ENCODE data around the gene RASGRF1. TPM values are rescaled to one million over a fixed set of nuclear protein-coding genes. Genes with fewer than 3 reads are reported as not detected.

RASGRF1 gene
- total and polyA plus RNA-seq, 2 donors (not counting 1 experiment from before 2014, with no cell fraction given): 1.0 to 9.4 TPM

- WGBS (ENCODE audit: insufficient coverage): no CpG with 5 or more reads among the region's 6 CpGs
- intact Hi-C loops (cut with micrococcal nuclease): no loop called here
- Histone ChIP-seq H3K36me3 (replicated peaks in 1 of 2; ENCODE audit: control extremely low read depth in 1 of 2, control insufficient read depth in 1 of 2, extremely low read depth in 1 of 2, insufficient read depth in 2 of 2, low read length in 1 of 2) (no peaks in the 10 kb centered on the region), H3K79me2 (ENCODE audit: control insufficient read depth, insufficient read depth, low read length) (no peaks in the 10 kb centered on the region), H3K4me2 (replicated peaks; ENCODE audit: low read depth, low read length, poor library complexity, severe bottlenecking) (no peak overlapping the region), H2AFZ (ENCODE audit: insufficient read depth, low read depth, low read length, poor library complexity, severe bottlenecking) (no peak overlapping the region), H3K9ac (ENCODE audit: low read length) (no peak overlapping the region), H3K27ac (ENCODE audit: low read length in 2 of 2) (no peak overlapping the region), H4K20me1 (ENCODE audit: control insufficient read depth, insufficient read depth, low read length, poor library complexity, severe bottlenecking) (no peaks in the 10 kb centered on the region), H3K9me3 (ENCODE audit: control extremely low read depth in 1 of 3, control insufficient read depth in 2 of 3, insufficient read depth in 1 of 3, low read length in 2 of 3) (no peaks in the 10 kb centered on the region), H3K27me3 (replicated peaks in 1 of 4; ENCODE audit: control extremely low read depth in 1 of 4, control insufficient read depth in 3 of 4, insufficient read depth in 4 of 4, low read length in 3 of 4) (peaks cover 0 to 3% (median 0%) of the 10 kb centered on the region in 4 experiments), H3K4me3 (ENCODE audit: control extremely low read depth in 1 of 5, extremely low read depth in 1 of 5, insufficient read depth in 1 of 5, low read depth in 2 of 5, low read length in 4 of 5) (no peak overlapping the region), H3K4me1 (ENCODE audit: control insufficient read depth in 2 of 2, insufficient read depth in 2 of 2, low read length in 2 of 2) (peaks cover 5 to 10% of the 10 kb centered on the region in 2 donors)
- no peak overlapping the region for H3K27ac Mint-ChIP-seq
- no peak for TF ChIP-seq EZH2 (IDR thresholded peaks at IDR 0.05; ENCODE audit: borderline replicate concordance, insufficient read depth, low read depth, low read length, poor library complexity, severe bottlenecking)
- TF ChIP-seq CTCF (IDR thresholded peaks at IDR 0.05): no peak
- DNase-seq (no peak), ATAC-seq (ENCODE audit: low read depth) (no peak)
- H3K9me3 Mint-ChIP-seq (ENCODE audit: insufficient read depth): no peaks in the 10 kb centered on the region
- H3K27me3 Mint-ChIP-seq: peaks cover 2% of the 10 kb centered on the region
- peaks cover 10% of the 10 kb centered on the region for H3K4me1 Mint-ChIP-seq
- CTCF ChIA-PET: interaction anchor here (1.2 kb wide), 1 partner anchor 39 kb away, joined by 3 read pairs; no protein-coding TSS in a partner anchor
- no peak overlapping the region for H3K4me3 Mint-ChIP-seq
- POLR2A ChIA-PET: interaction anchor here (0.7 kb wide), 1 partner anchor 44 kb away, joined by 5 read pairs; no protein-coding TSS in a partner anchor
These were observed 104.6 kb downstream of the RASGRF1 start for GRCh38 chr15:78985859-78986475.

DNA sequence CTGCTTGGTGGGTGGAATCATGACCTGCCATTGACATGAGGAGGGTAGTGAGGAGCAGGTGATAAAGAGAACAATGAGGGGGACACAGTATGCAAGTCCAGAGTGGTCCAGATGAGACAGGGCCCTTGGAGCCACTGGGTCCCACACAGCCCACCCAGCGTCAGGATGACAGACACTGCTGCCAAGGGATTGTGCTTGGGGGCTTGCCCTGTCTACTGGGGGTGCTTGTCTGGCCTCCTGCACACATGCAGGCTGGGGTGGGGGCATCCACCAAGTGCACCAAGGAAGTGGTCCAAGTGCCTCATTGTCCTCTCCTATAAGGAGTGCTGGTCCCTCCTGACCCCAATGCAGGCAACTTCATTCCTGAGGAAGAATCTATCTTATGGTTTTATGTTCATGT is 106.5 kb downstream of the RASGRF1 start:
- H2AFZ ChIP-seq (ENCODE audit: insufficient read depth, low read depth, low read length, poor library complexity, severe bottlenecking): no peak overlapping the region
- ChIA-PET POLR2A (no interaction called here), CTCF (no interaction called here)
- Mint-ChIP-seq H3K4me3 (no peak overlapping the region), H3K9me3 (ENCODE audit: insufficient read depth) (no peaks in the 10 kb centered on the region), H3K4me1 (peaks cover 24% of the 10 kb centered on the region), H3K27me3 (peaks cover 2% of the 10 kb centered on the region), H3K27ac (no peak overlapping the region)
- H3K9ac ChIP-seq (ENCODE audit: low read length): no peak overlapping the region
- no peaks in the 10 kb centered on the region for H3K79me2 ChIP-seq (ENCODE audit: control insufficient read depth, insufficient read depth, low read length)
- intact Hi-C loops (cut with micrococcal nuclease): no loop called here
- no peak overlapping the region for H3K4me3 ChIP-seq (ENCODE audit: control extremely low read depth in 1 of 5, extremely low read depth in 1 of 5, insufficient read depth in 1 of 5, low read depth in 2 of 5, low read length in 4 of 5)
- H3K4me2 ChIP-seq (replicated peaks; ENCODE audit: low read depth, low read length, poor library complexity, severe bottlenecking): no peak overlapping the region
- H3K36me3 ChIP-seq (replicated peaks in 1 of 2; ENCODE audit: control extremely low read depth in 1 of 2, control insufficient read depth in 1 of 2, extremely low read depth in 1 of 2, insufficient read depth in 2 of 2, low read length in 1 of 2): no peaks in the 10 kb centered on the region
- 100% methylated on average over 1 of the region's 1 CpG for WGBS (ENCODE audit: insufficient coverage)
- H3K4me1 ChIP-seq (ENCODE audit: control insufficient read depth in 2 of 2, insufficient read depth in 2 of 2, low read length in 2 of 2): peaks cover 15 to 25% of the 10 kb centered on the region in 2 donors
- H3K27me3 ChIP-seq (replicated peaks in 1 of 4; ENCODE audit: control extremely low read depth in 1 of 4, control insufficient read depth in 3 of 4, insufficient read depth in 4 of 4, low read length in 3 of 4): peaks cover 0 to 3% (median 0%) of the 10 kb centered on the region in 4 experiments
- no peak for ATAC-seq (ENCODE audit: low read depth)
- no peak overlapping the region for H3K27ac ChIP-seq (ENCODE audit: low read length in 2 of 2)
- DNase-seq: no peak
- H4K20me1 ChIP-seq (ENCODE audit: control insufficient read depth, insufficient read depth, low read length, poor library complexity, severe bottlenecking): no peaks in the 10 kb centered on the region
- TF ChIP-seq EZH2 (IDR thresholded peaks at IDR 0.05; ENCODE audit: borderline replicate concordance, insufficient read depth, low read depth, low read length, poor library complexity, severe bottlenecking): no peak
- TF ChIP-seq CTCF (IDR thresholded peaks at IDR 0.05): no peak
- no peaks in the 10 kb centered on the region for H3K9me3 ChIP-seq (ENCODE audit: control extremely low read depth in 1 of 3, control insufficient read depth in 2 of 3, insufficient read depth in 1 of 3, low read length in 2 of 3)

Measured in B cell (primary cell).